A549 (cell line): ENCODE data around the gene NARS2.

Experiments
- CHD2 ChIP-seq: fragments of 150-350 bp; IDR thresholded peaks from 2 replicates; pipeline ENCODE4 v1.6.1; 2014; ENCODE audit warnings: low read length; ENCODE audit not compliant: partially characterized antibody
- GATA3 ChIP-seq: IDR thresholded peaks from 2 replicates; pipeline ENCODE4 v1.6.1; 2012; ENCODE audit warnings: borderline replicate concordance
- MAX ChIP-seq: IDR thresholded peaks from 2 replicates; pipeline ENCODE4 v1.6.1; 2012
- PHF8 ChIP-seq: fragments of 200-600 bp; sonication (generic); IDR thresholded peaks from 2 replicates; pipeline ENCODE4 v1.6.1; 2016; ENCODE audit warnings: low read depth, mild to moderate bottlenecking, antibody characterized with exemption, moderate library complexity, borderline replicate concordance
- POLR2A ChIP-seq: IDR thresholded peaks from 2 replicates; pipeline ENCODE4 v1.6.1; 2012; ENCODE audit warnings: mild to moderate bottlenecking, low read length
- SMC3 ChIP-seq: fragments of >200 bp; sonication (Bioruptor Twin); formaldehyde crosslinking; IDR thresholded peaks from 3 replicates; pipeline ENCODE4 v1.6.1; 2018; ENCODE audit warnings: inconsistent platforms
- TP53 ChIP-seq: fragments of 250-450 bp; sonication (Bioruptor Pico); IDR thresholded peaks from 2 replicates; pipeline ENCODE4 v1.5.0; 2021; ENCODE audit warnings: mild to moderate bottlenecking, moderate library complexity
- ZSCAN20 ChIP-seq: fragments of 250-450 bp; sonication (Bioruptor Pico); IDR thresholded peaks from 2 replicates; pipeline ENCODE4 v1.8.0; 2022; ENCODE audit warnings: mild to moderate bottlenecking, moderate library complexity
- TF ChIP-seq, protein P1 (sequence below): fragments of >200 bp; sonication (Bioruptor Twin); formaldehyde crosslinking; IDR thresholded peaks from 3 replicates; pipeline ENCODE4 v1.5.1; 2016
- TF ChIP-seq, protein P2 (sequence below): IDR thresholded peaks from 2 replicates; pipeline ENCODE4 v1.6.1; 2012

GRCh38 chr11:78428266-78428636 is 146.4 kb downstream of the NARS2 start:
- TF ChIP-seq, protein P1, sequence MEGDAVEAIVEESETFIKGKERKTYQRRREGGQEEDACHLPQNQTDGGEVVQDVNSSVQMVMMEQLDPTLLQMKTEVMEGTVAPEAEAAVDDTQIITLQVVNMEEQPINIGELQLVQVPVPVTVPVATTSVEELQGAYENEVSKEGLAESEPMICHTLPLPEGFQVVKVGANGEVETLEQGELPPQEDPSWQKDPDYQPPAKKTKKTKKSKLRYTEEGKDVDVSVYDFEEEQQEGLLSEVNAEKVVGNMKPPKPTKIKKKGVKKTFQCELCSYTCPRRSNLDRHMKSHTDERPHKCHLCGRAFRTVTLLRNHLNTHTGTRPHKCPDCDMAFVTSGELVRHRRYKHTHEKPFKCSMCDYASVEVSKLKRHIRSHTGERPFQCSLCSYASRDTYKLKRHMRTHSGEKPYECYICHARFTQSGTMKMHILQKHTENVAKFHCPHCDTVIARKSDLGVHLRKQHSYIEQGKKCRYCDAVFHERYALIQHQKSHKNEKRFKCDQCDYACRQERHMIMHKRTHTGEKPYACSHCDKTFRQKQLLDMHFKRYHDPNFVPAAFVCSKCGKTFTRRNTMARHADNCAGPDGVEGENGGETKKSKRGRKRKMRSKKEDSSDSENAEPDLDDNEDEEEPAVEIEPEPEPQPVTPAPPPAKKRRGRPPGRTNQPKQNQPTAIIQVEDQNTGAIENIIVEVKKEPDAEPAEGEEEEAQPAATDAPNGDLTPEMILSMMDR, result no peak
- TF ChIP-seq ZSCAN20 (CRISPR knock-in tag) (no peak), MAX (no peak), SMC3 (no peak), CHD2 (no peak), POLR2A (no peak), PHF8 (no peak), TP53 (CRISPR knock-in tag) (no peak), GATA3 (no peak)
- TF ChIP-seq, protein P2, sequence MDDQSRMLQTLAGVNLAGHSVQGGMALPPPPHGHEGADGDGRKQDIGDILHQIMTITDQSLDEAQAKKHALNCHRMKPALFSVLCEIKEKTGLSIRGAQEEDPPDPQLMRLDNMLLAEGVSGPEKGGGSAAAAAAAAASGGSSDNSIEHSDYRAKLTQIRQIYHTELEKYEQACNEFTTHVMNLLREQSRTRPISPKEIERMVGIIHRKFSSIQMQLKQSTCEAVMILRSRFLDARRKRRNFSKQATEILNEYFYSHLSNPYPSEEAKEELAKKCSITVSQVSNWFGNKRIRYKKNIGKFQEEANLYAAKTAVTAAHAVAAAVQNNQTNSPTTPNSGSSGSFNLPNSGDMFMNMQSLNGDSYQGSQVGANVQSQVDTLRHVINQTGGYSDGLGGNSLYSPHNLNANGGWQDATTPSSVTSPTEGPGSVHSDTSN, result no peak
